Psoas muscle (tissue), 8 donors: ENCODE measurements around the gene TBC1D22A. TPM values are rescaled to one million over a fixed set of nuclear protein-coding genes. Genes with fewer than 3 reads are reported as not detected.

Experiments used
- ATAC-seq, 4 donors: fragments of 200-7000 bp; cut with Tn5 transposase; one replicate each; pipeline ENCODE4 v1.9.1; 2020; ENCODE audit warnings: moderate library complexity in 3 of 4, mild to moderate bottlenecking in 2 of 4
- DNase-seq, 2 donors: peaks; one replicate each; pipeline ENCODE4 v3.0.0-alpha.2; 2020
- H3K27ac ChIP-seq: fragments of 200-600 bp; one replicate; pipeline ENCODE4 v1.8.0; 2022
- H3K27me3 ChIP-seq, 3 donors: fragments of 200-600 bp in 1 of 3; one replicate each; pipeline versions ENCODE4 v1.6.1 to v1.8.0; 2013 to 2022; ENCODE audit warnings: low read length in 2 of 3, mild to moderate bottlenecking in 2 of 3, moderate library complexity in 1 of 3; ENCODE audit not compliant: insufficient read depth in 3 of 3
- H3K36me3 ChIP-seq, 2 donors: fragments of 200-600 bp in 1 of 2; one replicate each; pipeline versions ENCODE4 v1.6.1 to v1.8.0; 2013 to 2022; ENCODE audit warnings: low read depth in 1 of 2, mild to moderate bottlenecking in 1 of 2, moderate library complexity in 1 of 2; ENCODE audit not compliant: insufficient read depth in 1 of 2
- H3K4me1 ChIP-seq: fragments of 200-600 bp; one replicate; pipeline ENCODE4 v1.8.0; 2022
- H3K4me3 ChIP-seq: fragments of 200-600 bp; one replicate; pipeline ENCODE4 v1.8.0; 2022; ENCODE audit warnings: mild to moderate bottlenecking
- H3K9me3 ChIP-seq: fragments of 200-600 bp; one replicate; pipeline ENCODE4 v1.8.0; 2022
- WGBS, 3 donors: extraction: QIAGEN DNeasy Blood & Tissue Kit; methylation state at CpG; one replicate each; pipeline versions ENCODE4 v1.1.6 to v1.1.7; 2013; 5-methylcytosine and 5-hydroxymethylcytosine counted together
- intact Hi-C, 2 donors: fragments of 100-400 bp; cut with DNase I; formaldehyde crosslinking; loops; one replicate each; pipeline versions ENCODE4 v1.11.0 to v1.14.2; 2022
- polyA plus RNA-seq, 3 donors: library from polyadenylated mRNA; stranded (reverse); fragments of 200-250 nt; gene quantifications; one replicate each; pipeline ENCODE4 v1.2.3, GENCODE V29; 2013
- total RNA-seq, 4 donors: library from RNA; stranded (reverse); fragmentation: NEBNext Ultra II Directional in 2 of 4; extraction: Animal tissue kit (Norgen Biotek cat#: 25700) in 2 of 4; gene quantifications; one replicate each; pipeline versions ENCODE4 v1.2.1 to v1.2.4, GENCODE V29; 2021 to 2023
- TF ChIP-seq, protein P1 (sequence below): fragments of 200-600 bp; IDR thresholded peaks from one replicate; pipeline ENCODE4 v1.8.0; 2022; ENCODE audit warnings: antibody characterized with exemption
- donor health status: healthy with polysubstance abuse.
- donor health status: DM: no; HTN: no; CAD: no; lungs with moderate emphysema.
- donor health status: Bipolar disorder and iron deficiency.
- donor health status: healthy.
- donor health status: DM: yes; HTN: yes; CAD: no.
- donor health status: DM: no; HTN: no; CAD: no.
- donor health status: DM: no; HTN: no; CAD: no.
- donor health status: DM: yes; HTN: yes; CAD: no.

TBC1D22A gene
- total and polyA plus RNA-seq, 7 donors: 11.7 to 25.0 (median 18.9) TPM

DNA sequence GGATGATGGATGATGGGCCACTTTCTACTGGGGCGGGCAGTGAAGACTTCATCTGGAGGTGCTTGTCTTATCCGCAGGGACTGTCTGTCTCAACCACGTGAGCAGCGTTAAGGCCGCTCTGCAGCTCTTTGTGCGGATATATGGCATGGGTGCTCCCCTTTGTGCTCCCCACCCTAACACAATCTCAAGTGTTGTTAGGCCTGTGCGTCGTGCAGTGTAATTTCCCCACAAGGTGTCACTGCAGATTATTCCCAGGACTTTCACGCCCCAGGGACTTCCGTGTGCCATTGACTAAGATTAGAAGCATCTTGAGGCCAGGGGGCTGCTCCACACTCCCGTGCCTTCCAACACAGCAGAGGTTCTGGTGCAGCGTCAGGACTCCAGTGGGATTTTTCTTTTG is 65.3 kb downstream of the TBC1D22A start:
- ATAC-seq: no peak
- WGBS, 3 donors: 93 to 98% (median 98%) methylated on average over 12 of the region's 12 CpGs

DNA sequence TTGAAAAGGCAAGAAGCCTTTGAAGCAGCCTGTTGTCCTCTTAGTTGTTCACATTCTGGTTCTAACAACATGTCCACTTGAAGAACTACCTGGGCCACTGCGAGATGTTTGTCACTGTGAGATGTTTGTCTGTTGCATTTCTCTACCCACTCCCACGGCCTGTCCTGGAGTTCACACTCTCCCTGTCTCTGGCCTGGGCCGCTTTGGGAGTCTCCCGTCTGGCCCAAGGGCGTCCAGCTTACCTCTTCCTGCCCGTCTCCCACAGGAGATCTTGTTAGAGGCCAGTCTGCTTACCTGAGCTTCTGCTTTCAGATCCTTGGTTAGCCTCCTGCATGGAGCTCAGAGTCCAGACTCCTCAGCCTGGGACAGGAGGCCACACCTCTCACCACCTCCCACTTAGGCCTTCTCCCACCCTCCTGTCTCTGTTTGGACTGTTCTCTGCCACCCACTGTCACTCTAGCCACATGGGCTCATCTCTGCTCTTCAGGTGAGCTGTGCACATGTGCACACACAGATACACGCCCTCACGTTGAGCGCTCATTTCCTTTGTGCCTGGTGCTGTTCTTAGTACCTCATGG is 66.0 kb downstream of the TBC1D22A start:
- intact Hi-C loops: no loop called here
- peaks cover 0 to 6% of the 10 kb centered on the region in 2 donors for H3K36me3 ChIP-seq
- DNase-seq (no peak), ATAC-seq (no peak)
- no peak overlapping the region for H3K4me3 ChIP-seq
- 93 to 95% (median 93%) methylated on average over 9 of the region's 9 CpGs for WGBS, 3 donors
- TF ChIP-seq, protein P1, sequence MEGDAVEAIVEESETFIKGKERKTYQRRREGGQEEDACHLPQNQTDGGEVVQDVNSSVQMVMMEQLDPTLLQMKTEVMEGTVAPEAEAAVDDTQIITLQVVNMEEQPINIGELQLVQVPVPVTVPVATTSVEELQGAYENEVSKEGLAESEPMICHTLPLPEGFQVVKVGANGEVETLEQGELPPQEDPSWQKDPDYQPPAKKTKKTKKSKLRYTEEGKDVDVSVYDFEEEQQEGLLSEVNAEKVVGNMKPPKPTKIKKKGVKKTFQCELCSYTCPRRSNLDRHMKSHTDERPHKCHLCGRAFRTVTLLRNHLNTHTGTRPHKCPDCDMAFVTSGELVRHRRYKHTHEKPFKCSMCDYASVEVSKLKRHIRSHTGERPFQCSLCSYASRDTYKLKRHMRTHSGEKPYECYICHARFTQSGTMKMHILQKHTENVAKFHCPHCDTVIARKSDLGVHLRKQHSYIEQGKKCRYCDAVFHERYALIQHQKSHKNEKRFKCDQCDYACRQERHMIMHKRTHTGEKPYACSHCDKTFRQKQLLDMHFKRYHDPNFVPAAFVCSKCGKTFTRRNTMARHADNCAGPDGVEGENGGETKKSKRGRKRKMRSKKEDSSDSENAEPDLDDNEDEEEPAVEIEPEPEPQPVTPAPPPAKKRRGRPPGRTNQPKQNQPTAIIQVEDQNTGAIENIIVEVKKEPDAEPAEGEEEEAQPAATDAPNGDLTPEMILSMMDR: no peak
- H3K4me1 ChIP-seq: peaks cover 21% of the 10 kb centered on the region
- H3K27ac ChIP-seq: no peak overlapping the region
- no peaks in the 10 kb centered on the region for H3K27me3 ChIP-seq
- H3K9me3 ChIP-seq: no peaks in the 10 kb centered on the region

More for the DNA sequence above, 65.3 kb downstream of the TBC1D22A start:
- intact Hi-C loops: no loop called here
- Histone ChIP-seq H3K27ac (no peak overlapping the region), H3K36me3 (peaks cover 0 to 10% of the 10 kb centered on the region in 2 donors), H3K27me3 (no peaks in the 10 kb centered on the region), H3K4me1 (peaks cover 21% of the 10 kb centered on the region), H3K9me3 (no peaks in the 10 kb centered on the region), H3K4me3 (no peak overlapping the region)
- TF ChIP-seq, protein P1: no peak
- no peak for DNase-seq

DNA sequence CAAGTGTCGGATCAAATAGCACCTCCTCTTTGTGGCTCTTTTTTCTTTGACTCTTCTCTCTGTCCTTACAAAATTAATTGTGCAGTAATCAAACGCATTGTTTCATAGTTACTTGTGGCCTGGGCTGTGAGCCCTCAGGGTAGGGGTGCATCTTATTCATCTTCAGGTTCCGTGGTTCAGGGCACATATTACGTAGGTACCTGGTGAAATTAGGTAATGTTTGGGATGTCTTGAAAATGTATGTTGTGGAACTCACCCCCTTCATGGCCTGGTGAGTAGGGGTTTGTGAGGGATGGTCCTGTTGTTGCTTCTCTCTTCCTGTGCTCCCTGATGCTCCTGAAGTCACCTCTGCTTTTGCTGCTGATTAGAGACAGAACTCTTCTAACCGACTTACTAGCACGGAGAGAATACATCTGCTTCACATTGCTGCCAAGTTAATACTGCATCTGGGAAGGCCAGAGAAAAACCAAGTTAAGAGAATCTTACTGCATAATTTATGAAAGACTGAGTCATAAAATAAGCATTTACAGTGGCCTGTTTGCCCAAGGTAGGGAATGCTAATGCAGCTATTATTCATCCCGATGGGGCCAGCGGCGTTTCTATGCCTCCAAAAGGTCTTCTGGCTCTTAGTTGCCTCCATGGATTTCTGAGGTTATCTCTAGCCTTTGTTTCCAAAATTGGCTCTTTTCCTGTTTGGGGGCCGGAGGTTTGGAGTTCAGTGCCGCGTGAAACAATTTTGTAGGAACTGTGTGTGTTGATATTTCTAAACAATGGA is 66.9 kb downstream of the TBC1D22A start:
- ATAC-seq: no peak
- H3K36me3 ChIP-seq: no peaks in the 10 kb centered on the region

GRCh38 chr22:46829941-46830715 is 67.7 kb downstream of the TBC1D22A start:
- Histone ChIP-seq H3K4me3 (no peak overlapping the region), H3K27me3 (no peaks in the 10 kb centered on the region), H3K4me1 (peaks cover 21% of the 10 kb centered on the region), H3K27ac (no peak overlapping the region), H3K9me3 (no peaks in the 10 kb centered on the region), H3K36me3 (no peaks in the 10 kb centered on the region)
- intact Hi-C loops: loop anchor here in 1 of 2 donors (10.0 kb wide), 1 partner anchor 1675 kb away; no protein-coding TSS in a partner anchor
- TF ChIP-seq, protein P1: no peak
- ATAC-seq (peak; percentile 17 to 74 (median 66)), DNase-seq (peak; percentile 65 to 73)
- 54 to 69% (median 60%) methylated on average over 15 of the region's 15 CpGs for WGBS, 3 donors

More for the DNA sequence above, 66.9 kb downstream of the TBC1D22A start:
- no peak overlapping the region for H3K4me3 ChIP-seq
- no peaks in the 10 kb centered on the region for H3K27me3 ChIP-seq
- H3K4me1 ChIP-seq: peaks cover 21% of the 10 kb centered on the region
- no peak overlapping the region for H3K27ac ChIP-seq
- H3K9me3 ChIP-seq: no peaks in the 10 kb centered on the region
- DNase-seq: no peak
- intact Hi-C loops: no loop called here
- 44 to 55% (median 45%) methylated on average over 12 of the region's 12 CpGs for WGBS, 3 donors
- TF ChIP-seq, protein P1: no peak
